GM19351 (cell line): ENCODE measurements around the gene SNCB.

Experiments used
- ATAC-seq: cut with Tn5 transposase; IDR thresholded peaks from one replicate; pipeline ENCODE4 v1.9.1; 2021; ENCODE audit warnings: mild to moderate bottlenecking, moderate library complexity; ENCODE audit not compliant: unreplicated experiment

The SNCB gene

DNA sequence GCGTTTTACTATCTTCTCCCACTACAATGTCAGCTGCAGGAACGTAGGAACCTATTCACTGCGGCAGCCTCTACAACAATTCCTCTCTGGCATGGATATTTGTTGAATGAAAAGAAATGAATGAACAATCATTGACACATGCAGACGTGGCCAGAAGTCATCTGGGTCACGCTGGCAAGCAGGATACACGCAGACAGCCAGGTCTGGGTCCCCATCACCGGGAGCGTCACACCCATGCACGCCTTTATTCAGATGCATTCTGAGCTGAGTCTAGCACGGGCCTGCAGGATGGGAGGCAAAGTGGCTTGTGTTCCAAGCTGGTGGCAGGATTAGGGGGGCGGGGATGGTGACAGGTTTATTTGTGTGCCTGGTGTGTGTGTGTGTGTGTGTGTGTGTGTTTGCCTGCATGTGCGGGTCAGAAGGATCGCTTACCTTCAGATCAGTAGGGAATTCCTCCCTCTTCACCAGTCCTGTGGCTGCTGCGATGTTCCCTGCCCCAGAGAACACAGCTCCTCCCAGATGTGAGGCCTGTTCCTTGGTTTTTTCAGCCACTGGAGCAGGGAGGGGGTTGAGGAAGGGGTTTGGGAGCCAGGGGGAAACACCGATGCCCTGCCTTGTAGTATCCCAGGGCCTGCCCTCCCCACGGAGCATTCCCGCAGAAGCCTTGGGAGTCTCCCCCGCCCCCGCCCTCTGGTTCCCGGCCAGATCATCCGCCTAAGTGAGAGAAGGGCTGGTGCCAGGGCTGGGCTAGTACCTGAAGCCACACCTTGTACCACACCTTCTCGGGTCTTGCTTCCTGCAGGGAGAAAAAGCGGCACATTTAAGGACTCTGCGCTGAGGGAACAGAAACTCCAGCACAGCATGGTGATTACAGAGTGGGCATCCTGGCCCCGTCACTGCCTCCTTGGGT is 4.1 kb downstream of the SNCB start:
- ATAC-seq = no peak

DNA sequence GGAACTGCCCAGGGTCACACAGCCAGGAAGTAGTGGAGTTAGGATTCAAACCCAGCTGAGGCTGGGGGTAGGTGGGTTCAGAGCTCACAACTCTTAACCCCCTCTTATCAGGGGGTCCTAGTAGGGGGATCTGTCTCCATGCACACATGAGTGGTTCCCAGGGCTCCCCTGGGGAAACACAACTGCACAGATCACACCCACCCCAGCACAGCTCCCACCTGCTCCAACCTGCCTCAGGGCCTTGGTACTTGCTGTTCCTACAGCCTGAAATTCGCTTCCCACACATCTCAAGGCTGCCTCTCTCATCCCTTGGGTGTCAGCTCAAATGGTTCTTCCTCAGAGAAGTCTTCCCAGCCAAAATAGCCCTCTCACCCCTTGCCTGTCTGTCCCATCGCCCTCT is 4.8 kb downstream of the SNCB start:
- ATAC-seq = no peak

DNA sequence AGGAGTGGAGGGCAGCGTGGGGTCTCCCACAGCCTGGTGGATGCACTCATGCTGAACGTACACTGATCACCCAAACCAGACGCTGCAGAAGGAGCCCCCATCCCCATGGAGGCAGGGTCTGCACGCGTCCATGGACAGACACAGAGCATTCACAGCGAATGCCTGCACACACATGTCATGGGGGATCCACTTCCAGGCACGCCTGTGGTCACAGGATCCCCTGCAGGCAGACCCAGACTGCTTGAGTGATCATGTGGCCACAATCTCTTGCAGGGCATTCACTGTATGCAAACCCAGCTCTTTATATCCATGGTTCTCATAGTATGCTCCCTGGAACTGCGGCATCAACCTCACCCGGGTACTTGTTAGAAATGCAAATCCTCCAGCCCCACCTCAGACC is 5.4 kb downstream of the SNCB start:
- ATAC-seq = no peak

DNA sequence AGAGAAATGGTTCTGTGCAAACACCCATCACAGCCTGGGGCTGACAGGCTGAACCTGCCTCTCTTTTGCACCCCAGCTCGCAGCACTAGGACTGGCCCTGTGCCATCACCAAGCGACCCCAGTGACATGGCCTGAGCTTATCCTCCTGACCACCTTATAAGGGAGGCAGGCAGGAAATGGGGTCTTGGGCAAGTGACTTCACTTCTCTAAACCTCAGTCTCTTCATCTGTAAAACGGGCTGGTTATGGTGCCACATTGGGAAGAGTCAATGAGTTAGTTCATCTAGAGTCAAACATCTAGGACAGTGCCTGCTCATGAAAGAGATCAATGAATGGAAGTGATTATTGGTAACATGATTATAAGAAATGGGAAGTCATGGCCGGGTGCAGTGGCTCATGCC is 6.2 kb downstream of the SNCB start:
- no peak for ATAC-seq

DNA sequence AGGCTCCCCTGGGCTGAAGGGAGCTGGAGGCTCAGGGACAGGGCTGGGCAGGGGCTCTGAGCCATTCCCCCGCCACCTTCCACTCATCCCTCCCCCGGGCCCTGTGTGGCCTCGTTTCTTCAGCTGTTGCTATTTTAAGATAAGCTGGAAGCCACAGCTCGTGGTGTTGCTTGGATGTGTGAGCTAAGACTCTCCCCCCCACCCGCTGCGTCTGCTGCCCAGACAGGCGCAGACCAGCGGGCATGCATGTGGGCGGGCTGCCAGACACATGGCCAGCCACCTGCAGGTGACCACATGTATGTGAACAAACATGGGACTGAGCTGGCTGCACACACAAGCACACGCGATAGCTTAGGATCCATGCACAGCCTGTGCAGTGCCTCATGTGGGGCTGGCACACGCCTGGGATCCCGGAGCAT is 8.7 kb downstream of the SNCB start:
- no peak for ATAC-seq

DNA sequence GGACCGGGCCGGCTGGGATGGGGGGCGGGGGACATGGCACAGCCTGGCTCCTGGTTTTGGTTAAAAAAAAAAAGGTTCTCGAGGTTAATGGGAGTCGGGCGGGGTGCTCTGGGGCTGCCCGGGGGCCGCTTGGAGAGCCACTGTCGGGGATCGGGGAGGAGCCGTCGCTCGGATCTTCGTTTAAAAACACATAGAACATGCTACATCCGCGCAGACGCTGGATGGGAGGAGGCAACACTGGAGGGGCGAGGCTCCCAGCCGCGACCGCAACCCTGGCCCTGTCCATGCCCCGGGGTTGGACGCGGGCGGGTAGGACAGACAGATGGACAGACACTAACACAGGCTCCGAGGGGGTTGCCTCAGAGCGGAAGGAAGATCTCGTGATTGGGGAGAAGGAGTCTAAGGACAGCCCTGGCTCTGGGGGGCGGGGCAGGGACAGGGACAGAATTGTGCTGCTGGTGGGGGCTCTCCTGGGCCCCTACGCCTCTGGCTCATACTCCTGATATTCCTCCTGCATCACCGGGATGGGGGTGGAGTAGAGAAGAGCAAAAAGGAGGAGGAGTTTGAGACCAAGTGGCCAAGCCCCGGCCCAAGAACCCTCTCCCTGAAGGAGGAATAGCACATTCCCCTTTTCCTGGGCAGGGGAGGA is 9.9 kb downstream of the SNCB start:
- ATAC-seq = no peak

DNA sequence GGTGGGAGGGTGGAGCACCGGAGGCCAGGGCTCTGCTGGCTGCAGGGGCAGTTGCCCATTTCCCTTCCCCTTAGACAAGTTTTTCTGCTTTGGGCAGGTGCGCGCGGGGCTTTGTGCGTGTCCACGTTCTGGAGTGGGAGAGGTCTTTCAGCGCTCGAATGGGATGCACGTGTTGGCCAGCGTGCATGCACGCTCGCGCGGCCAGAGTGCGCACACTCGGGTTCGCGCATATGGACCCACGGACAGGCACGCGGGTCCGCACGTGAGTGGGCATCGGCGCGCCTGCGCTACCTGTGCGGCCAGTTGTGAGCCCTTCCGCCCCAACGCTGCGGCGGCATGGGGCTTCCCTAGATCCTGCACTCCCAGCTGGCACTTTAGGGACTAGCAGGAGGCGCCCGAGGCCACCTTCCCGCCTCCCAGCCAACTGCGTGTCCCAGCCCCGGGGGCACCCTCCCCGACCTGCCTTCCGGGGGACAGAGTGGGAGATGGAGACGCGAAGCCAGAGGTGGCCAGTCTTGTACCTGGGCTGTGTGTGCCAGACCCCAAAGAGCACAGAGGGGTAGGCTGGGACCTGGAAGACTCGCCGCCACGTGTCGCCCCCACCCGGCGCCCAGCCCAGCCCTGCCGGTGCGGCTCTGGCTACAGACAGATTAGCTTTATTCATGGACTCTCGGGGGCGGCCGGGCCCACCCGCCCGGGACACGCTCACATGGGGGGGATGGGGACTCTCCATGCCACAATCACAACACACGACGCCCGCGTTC is 10.6 kb downstream of the SNCB start:
- ATAC-seq = no peak

DNA sequence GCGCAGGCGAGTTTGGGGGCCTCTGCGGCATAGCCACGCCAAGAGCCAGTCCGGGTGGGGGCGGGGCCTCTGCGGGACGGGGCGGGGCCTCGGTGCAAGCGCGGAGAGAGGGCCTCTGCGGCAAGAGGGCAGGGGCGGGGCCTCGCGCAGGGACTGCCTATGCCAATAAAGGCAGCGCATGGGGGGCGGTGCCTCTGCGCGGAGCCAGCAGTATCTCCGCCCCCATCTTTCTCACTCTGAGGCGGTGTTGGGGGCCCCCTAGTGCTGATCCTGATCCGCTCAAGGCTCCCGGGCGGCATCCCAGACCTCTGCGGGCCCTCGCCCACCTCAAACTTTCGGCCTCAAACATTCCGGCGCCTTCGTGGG is 11.1 kb downstream of the SNCB start:
- peak; percentile 86 for ATAC-seq

DNA sequence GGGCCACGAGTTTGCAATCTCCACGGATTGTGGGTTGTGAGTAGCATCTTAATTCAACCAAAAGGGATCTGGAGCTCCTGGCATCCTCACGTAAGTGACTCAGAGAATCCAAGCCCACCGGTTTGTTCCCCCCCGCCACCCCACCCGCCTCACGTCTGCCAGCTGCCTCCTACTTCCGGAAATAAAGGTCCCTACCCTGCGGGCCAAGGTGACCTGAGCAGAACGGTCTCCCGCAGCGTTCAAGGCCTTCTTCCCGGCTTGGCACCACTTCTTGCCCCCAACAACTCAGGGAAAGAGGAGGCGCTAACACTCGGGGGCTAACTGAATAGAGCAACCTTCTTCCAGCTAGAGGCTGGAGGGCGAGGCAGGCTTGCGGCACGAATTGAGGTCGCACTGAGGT is 11.6 kb downstream of the SNCB start:
- no peak for ATAC-seq

DNA sequence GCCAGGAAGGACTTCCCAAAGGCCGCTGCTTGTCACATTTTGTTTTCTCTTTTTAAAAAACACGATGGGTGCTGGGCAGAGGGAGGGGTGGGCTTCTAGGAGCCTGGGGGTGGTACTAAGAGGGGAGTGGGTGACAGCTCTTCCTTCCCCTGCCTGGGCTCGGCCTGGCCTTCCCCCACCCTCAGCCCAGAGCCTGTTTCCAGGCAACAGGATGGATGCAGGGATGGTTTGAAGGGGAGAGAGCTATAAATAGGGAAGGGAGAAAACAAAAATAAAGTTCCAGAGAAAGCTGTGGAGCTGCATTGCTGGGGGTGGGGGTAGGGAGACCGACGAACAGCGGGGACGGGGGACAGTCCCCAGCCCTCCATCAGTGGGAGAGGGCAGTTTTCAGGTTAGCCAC is 13.8 kb downstream of the SNCB start:
- ATAC-seq = no peak

DNA sequence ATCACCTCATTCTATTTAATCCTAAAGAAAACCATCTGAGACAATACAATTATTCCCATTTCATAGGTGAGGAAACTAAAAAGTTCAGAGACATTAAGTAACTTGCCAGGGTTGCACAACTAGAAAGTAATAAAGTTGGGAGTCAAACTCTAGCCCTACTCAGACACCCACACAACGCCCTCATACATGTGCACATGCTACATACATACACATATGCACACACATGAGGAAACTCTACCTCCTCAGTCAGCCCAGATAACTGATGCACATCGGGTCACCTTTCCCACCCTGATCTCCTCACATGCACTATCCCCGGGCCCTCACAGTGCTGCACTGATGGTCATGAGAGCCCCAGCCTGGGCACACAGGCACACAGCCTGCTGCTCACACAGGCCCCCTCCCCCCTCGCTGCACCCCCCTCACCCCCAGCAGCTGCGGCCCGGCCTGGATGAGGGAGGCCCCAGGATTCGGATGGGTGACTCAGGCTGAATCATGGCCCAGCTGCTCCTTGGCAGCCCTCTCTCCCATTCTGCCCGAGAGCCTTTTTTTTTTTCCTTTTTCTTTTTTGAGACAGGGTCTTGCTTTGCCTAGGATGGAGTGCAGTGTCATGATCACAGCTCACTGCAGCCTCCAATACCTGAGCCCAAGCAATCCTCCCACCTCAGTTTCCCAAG is 15.4 kb downstream of the SNCB start:
- ATAC-seq = no peak

DNA sequence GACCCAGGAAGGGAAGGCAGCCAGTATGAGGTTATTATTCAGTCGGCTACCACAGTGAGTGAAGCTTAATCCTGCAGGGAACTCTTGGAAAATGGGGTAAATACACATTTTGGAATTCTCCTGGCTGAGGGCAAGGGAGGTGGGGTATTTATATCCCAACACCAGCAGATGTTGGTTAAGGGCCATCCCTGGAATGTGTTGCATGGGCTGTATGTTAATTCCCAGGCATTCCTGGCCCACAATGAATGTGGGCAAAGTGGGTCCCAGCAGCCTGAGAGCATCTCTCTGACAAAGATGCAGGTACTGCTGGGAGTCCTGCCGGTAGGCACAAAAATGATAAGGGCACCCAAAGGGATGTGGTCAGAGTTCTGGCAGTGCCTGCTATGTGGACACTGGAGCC is 17.5 kb downstream of the SNCB start:
- no peak for ATAC-seq

DNA sequence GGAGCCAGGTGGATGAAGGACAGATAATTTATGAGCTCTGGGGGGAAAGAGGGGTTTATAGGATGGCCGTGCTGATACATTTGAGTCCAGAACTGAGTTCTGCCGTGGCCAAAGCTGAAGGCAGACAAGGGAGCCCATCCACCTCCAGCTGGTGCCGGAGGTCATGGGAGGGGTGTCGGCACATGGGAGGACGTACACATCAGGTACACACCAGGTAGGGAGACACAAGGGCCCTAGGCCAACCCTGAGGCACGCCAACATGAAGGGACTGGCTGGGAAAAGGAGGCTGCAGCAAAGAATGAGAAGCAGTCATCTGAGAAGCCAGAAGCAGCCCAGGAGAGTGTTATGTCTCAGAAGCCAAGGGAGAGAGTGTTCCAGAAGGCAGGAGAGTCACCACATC is 18.3 kb downstream of the SNCB start:
- ATAC-seq = no peak

DNA sequence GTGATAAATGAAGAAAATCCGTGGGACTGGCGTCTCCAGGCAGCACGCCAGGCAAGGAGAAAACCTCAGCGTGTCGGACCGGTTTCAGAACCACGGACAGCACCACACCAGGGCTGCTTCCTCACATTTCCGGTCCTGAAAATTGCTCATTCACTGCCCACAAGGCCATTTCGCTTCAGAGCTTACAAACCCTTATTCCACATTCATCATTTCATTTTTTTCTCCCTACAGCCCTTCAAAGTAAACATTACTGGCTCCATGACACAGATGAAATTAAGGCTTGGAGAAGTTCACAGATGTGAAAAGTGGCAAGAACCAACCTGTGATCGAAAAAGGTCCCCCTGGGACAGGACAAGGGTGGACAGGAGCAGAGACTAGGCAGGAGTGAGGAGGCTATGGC is 18.9 kb downstream of the SNCB start:
- no peak for ATAC-seq

DNA sequence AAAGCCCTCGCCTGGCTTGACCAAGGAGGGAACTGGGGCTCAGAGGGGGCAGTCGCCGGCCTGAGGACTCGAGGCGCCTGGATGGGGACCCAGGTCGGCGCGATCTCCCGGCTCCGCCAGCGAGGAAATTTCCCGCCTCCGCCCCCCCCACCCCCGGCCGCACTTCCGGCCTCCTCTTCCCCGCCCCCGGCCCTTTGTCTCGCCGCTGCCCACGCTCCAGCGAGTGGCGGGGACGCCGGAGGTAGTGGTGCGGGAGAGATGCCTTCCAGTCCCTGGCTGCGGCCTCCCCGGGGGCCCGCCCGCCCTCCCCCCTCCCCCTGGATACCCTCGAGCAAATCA is 19.9 kb downstream of the SNCB start:
- no peak for ATAC-seq

DNA sequence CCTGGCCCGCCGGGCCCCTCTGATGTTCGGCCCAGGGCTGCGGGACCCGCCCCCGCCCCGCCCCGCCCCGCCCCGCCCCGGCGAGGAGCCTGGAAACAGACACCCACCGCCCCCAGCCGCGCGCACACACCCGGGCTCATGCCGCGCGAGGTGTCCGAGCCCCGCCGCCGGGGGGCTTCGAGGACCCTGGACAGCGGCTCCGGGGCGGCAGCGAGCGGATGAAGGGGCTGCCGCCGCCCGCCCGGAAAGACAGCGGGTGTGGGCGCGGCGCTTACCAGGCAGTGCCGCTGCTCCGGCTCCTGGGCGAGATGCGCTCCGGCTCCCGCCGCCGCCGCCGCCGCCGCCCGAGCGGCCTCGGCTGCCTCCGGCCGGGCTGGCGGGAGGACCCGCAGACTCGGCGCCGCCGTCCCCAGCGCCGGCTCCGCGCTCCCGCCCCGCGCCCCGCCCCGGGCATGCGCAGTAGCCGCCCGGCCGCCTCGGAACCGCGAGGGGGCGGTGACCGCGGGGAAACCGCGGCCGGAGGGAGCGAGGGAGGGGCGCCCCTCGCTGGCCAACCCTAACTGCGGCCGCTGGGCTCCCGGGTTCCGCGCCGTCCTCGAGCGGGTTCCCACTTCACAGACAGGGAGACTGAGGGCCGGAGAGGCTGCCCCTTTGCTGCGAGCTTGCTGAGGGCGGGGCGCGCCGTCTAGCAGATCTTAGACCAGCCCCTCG is 20.5 kb downstream of the SNCB start, which contains the start of gene GPRIN1:
Gene GPRIN1, minus strand, starts transcription at position 433 of the 711 bp plus-strand sequence. CDS start 10,322 bp downstream, outside the sequence.
- ATAC-seq = peak; percentile 73

DNA sequence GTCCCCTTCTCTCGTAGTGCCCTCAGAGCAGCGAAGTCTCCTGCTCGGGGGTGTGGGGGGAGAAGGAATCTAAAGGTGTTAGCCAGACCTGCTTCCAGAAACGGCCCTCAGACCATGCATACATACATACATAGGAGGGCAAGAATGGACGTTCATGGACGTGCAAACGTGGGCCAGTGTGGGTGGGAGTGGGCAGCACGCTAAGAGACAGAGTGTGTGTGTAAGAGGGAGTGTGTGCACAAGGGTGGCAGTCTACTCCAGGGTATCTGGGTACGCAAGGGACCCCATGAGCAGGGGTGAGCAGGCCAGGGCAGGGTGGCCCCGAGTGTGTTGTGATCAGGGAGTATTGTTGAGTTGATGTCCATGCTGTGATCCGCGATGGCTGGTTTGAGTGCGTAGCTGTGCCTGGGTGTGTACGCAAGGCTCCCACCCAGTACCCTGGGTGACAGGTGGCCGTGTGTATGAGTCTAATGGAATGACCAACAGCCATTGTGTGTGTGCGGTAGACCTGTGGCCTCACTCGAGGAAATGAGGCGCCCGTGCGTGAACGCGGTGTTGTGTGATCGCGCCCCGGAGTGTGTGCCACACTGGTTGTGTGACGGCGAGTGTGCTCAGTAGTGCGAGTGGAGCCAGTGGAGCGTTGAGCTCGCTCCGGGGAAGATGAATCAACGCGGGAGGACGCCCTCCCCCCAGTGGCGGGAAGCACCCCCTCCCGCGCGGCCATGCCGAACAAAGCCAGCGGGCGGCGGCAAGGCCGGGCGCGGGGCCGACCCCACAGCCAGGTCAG is 21.2 kb downstream of the SNCB start:
- ATAC-seq = no peak

DNA sequence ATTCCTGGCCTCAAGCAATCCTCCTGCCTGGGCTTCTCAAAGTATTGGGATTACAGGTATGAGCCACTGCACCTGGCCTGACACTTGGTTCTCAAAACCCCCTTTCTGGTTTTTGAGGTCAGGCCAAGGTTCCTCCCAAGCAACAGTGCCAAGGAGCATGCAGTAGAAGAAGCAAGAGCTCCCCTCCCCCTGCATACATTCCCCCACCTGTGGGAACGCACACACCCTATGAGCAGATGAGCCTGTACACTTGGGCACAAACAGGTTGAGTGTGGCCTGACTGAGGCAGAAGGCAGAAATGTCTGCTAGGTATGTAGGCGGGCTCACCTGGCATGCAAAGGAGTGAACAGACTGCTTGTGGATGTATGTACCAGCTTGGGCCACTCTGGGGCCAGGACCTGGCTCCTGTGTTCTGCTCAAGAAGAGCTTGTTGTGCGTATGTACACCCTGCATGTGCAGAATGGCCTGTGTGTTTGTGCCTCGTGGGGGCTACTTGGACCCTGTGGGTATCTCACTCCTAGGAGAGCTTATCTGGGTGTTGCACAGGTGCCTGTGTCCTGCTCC is 22.1 kb downstream of the SNCB start:
- no peak for ATAC-seq

DNA sequence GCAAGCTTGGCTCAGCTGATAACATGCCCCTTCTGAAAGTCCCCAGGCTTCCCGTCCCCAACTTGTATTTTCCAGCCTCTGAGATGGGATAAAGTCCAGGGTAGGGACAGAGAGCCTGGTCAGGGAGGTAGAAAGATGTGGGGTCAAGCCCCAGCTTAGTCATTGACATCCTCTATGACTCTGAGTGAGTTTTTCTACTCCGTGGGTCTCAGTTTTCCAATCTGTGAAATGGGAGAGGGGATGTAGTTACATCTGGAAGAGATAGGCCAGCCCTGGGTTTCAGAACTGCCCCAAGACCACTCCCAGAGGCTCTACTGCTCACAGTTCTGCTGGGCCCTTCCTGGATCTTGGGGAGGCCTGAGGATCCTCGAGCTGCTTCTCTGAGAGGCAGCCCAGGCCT is 23.5 kb downstream of the SNCB start:
- ATAC-seq = no peak
